Activated naive CD4-positive, alpha-beta T cell treated with anti-CD3 and anti-CD28 coated beads, Interleukin-2, amount 50 U/mL, for 72 hours (primary cell): ENCODE data around the gene MTAP. TPM values are rescaled to one million over a fixed set of nuclear protein-coding genes. Genes with fewer than 3 reads are reported as not detected.
A peak's percentile ranks its signal among the peaks of the same experiment; 100 is the strongest.

Source experiments
- ATAC-seq, 2 donors: fragments of 150-1000 bp; cut with Tn5 transposase; 2 replicates each; pipeline ENCODE4 v1.10.0; 2021; ENCODE audit warnings: mild to moderate bottlenecking in 2 of 2, moderate library complexity in 2 of 2
- DNase-seq, 2 donors: peaks; one replicate each; pipeline ENCODE4 v3.0.0; 2021 to 2022; ENCODE audit warnings: low spot score in 2 of 2
- H3K27ac Mint-ChIP-seq, 2 donors: one replicate each; pipeline ENCODE4 v1.8.0; 2022; ENCODE audit warnings: mild to moderate bottlenecking in 2 of 2, mixed read lengths in 2 of 2
- H3K36me3 Mint-ChIP-seq, 2 donors: one replicate each; pipeline ENCODE4 v1.8.0; 2022; ENCODE audit warnings: mixed read lengths in 2 of 2
- H3K9me3 Mint-ChIP-seq, 2 donors: one replicate each; pipeline ENCODE4 v1.8.0; 2022; ENCODE audit warnings: mixed read lengths in 2 of 2
- total RNA-seq, 2 donors: library from RNA; stranded (reverse); gene quantifications; one replicate each; pipeline ENCODE4 v1.2.3, GENCODE V29; 2022

MTAP gene
- total RNA-seq, 2 donors from 2014 or later, result 50.2 to 56.8 TPM

DNA sequence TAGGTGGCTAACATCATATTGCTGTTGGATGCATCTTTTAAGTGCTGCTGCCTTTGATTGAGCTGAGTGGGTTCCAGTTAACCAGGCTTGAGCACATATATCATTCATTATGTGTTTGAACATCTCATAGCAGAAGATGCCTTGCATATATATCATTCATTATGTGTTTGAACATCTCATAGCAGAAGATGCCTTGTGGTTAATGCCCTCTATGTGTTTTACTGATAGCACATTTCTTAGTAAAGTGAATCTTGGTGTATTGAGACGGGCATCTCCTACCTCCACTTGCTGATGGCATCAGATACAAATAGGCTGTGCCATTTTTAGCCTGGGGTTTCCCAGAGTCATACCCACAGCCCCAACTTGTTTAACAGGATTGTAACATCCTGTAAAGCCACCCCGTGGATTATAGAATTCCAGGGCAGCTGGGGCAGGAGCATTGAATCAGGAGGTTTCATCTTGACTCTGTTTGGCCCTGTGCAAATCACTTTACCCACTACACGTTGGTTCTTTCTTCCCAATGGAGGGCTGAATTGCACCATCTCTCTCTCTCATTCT, 26.5 kb downstream of the MTAP start:
- DNase-seq, result no peak
- Mint-ChIP-seq H3K27ac (no peak overlapping the region), H3K36me3 (peaks cover 38 to 66% of the 10 kb centered on the region in 2 donors), H3K9me3 (no peaks in the 10 kb centered on the region)
- peak in 1 of 2 donors; percentile 37 for ATAC-seq

DNA sequence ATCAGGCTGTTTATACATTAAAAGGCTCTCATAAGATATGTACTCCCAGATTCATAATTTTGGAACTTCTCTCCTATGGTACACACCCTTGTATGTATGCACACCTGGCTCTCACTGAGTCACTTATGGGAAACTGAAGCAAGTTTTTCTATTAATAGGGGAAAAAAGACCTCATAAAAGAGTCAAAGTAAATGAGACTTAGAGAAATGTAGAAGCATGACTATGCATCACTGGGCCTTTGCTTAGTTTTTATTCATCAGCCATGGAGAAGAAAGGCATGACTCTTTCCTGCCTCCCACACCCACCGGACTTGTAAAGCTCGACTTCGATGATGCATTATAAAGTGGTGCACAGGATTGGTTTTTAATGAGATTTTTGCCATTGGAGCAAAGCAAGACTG, 28.2 kb downstream of the MTAP start:
- ATAC-seq (peak in 1 of 2 donors; percentile 38), DNase-seq (no peak)
- Mint-ChIP-seq H3K36me3 (peaks cover 34 to 64% of the 10 kb centered on the region in 2 donors), H3K9me3 (no peaks in the 10 kb centered on the region), H3K27ac (peak overlapping the region in 1 of 2 donors; percentile 5)

GRCh38 chr9:21831841-21832509, 29.5 kb downstream of the MTAP start:
- peak; percentile 93 to 98 for ATAC-seq
- peak; percentile 46 to 66 for DNase-seq
- Mint-ChIP-seq H3K36me3 (peaks cover 47 to 72% of the 10 kb centered on the region in 2 donors), H3K27ac (peak overlapping the region; percentile 2 to 5), H3K9me3 (no peaks in the 10 kb centered on the region)

GRCh38 chr9:21833090-21833801, 30.8 kb downstream of the MTAP start:
- peak overlapping the region in 1 of 2 donors; percentile 5 for H3K27ac Mint-ChIP-seq
- no peak for DNase-seq
- peaks cover 0 to 4% of the 10 kb centered on the region in 2 donors for H3K9me3 Mint-ChIP-seq
- H3K36me3 Mint-ChIP-seq, result peaks cover 58 to 73% of the 10 kb centered on the region in 2 donors
- ATAC-seq, result no peak

GRCh38 chr9:21835121-21835520, 32.7 kb downstream of the MTAP start:
- DNase-seq (no peak), ATAC-seq (no peak)
- no peak overlapping the region for H3K27ac Mint-ChIP-seq

DNA sequence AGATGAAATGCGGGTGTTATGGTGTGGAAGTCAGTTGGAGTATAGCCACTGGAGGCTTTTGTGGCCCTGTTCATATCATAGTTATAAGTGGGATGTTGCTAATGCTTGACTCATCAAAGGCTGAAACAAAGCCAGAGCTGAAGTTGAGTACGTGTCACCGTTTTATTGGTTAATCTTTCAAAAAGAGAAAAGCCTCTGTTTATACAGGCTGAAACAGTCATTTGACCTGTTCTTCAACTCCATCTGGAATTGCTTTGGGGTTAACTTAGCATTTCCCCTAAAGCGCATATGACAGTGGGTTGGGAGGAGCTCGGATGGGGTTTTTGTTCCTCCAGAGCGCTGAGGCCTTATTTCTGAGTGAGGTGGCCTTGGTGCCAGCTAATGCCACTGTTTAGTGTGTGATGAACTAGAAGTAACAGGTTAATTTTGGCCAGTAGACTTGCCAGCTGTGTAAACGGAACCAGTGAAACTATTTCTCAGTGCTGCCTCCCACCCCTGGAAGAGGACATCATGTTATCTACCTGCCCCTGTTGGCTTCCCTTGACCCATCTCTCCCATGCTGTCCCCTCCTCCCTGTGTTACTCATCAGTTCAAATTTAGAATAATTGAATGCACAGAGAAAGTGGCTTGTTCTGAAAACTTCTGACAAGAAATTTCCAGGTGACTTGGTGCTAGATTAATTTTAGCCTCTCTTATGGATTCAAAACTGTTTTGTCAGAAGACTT, 34.2 kb downstream of the MTAP start:
- Mint-ChIP-seq H3K9me3 (peaks cover 8 to 24% of the 10 kb centered on the region in 2 donors), H3K27ac (peak overlapping the region in 1 of 2 donors; percentile 17), H3K36me3 (peaks cover 72 to 81% of the 10 kb centered on the region in 2 donors)
- DNase-seq (no peak), ATAC-seq (peak; percentile 36 to 40)

More at GRCh38 chr9:21835121-21835520, 32.7 kb downstream of the MTAP start:
- Mint-ChIP-seq H3K36me3 (peaks cover 67 to 79% of the 10 kb centered on the region in 2 donors), H3K9me3 (peaks cover 3 to 14% of the 10 kb centered on the region in 2 donors)

DNA sequence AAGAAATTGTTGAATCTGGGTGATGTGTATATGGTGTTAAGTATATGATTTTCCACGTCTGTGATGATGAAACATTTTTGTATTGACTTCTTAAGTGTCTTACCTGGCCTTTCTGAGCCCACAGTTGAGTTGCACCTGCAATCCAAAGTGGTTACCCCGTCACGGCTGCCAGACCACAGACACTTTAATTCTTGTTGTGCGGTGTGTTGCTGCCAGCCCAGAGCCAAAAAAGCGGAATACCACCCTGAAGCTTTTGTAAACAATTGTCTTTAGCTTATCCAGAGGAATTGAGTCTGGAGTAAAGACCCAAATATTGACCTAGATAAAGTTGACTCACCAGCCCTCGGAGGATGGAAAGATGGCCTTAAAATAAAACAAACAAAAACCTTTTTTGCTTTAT, 35.1 kb downstream of the MTAP start:
- peaks cover 8 to 28% of the 10 kb centered on the region in 2 donors for H3K9me3 Mint-ChIP-seq
- H3K36me3 Mint-ChIP-seq, result peaks cover 76 to 90% of the 10 kb centered on the region in 2 donors
- ATAC-seq (no peak), DNase-seq (no peak)
- peak overlapping the region in 1 of 2 donors; percentile 77 for H3K27ac Mint-ChIP-seq

GRCh38 chr9:21840647-21841046, 38.2 kb downstream of the MTAP start:
- Mint-ChIP-seq H3K27ac (no peak overlapping the region), H3K9me3 (peaks cover 23 to 44% of the 10 kb centered on the region in 2 donors), H3K36me3 (peaks cover 80 to 98% of the 10 kb centered on the region in 2 donors)
- ATAC-seq (no peak), DNase-seq (no peak)

GRCh38 chr9:21841133-21841532, 38.7 kb downstream of the MTAP start:
- DNase-seq (no peak), ATAC-seq (no peak)
- no peak overlapping the region for H3K27ac Mint-ChIP-seq
- H3K36me3 Mint-ChIP-seq, result peaks cover 80 to 98% of the 10 kb centered on the region in 2 donors
- peaks cover 28 to 44% of the 10 kb centered on the region in 2 donors for H3K9me3 Mint-ChIP-seq

- Mint-ChIP-seq H3K9me3 (peaks cover 12 to 18% of the 10 kb centered on the region in 2 donors), H3K36me3 (peaks cover 50 to 71% of the 10 kb centered on the region in 2 donors), H3K27ac (peak overlapping the region in 1 of 2 donors; percentile 79)
- ATAC-seq (no peak), DNase-seq (no peak)
Observed at GRCh38 chr9:21848615-21849014, 46.2 kb downstream of the MTAP start.

DNA sequence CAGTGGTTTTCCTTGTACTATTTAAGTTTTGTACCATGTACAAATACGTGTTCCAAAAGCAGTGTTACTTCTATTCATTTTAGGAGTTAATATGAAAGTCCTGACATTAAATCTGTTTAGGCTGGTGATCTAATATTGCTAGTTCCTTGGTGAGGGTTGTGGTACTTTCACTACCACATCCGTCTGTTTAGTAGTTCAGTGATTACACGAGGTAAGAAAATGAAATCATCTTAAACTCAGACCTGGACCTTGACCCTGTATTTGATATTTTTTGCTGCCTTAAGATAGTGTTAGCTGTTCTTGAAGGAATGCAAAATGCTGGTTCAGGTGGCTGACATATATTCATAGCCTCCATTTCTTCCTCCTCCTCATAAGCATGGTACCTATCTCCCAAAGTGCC, 50.3 kb downstream of the MTAP start:
- ATAC-seq, result peak; percentile 57 to 90
- H3K36me3 Mint-ChIP-seq, result peaks cover 55 to 57% of the 10 kb centered on the region in 2 donors
- DNase-seq, result no peak
- peaks cover 0 to 3% of the 10 kb centered on the region in 2 donors for H3K9me3 Mint-ChIP-seq
- H3K27ac Mint-ChIP-seq, result no peak overlapping the region

- ATAC-seq (no peak), DNase-seq (no peak)
- Mint-ChIP-seq H3K36me3 (peaks cover 55 to 56% of the 10 kb centered on the region in 2 donors), H3K27ac (no peak overlapping the region), H3K9me3 (no peaks in the 10 kb centered on the region)
Observed at GRCh38 chr9:21853414-21853813, 51.0 kb downstream of the MTAP start.

DNA sequence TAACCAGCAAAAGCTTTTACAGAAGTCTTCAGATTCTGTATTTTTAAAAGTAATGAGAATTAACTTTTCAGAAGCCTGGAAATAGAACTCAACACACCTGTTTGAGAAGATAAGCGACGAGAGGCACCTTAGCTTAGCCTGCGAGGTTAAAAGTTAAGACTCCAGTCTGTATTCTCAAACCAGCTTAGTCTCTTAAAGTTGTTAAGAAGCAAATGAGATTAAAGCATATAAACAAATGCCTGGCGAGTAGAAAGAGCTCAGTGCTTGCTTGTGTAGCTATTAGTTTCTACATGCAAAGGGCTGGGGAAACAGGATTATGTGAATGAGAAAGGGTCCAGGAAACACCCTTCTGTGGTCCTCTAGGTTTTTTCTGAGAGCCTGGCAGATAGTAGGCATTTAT, 51.7 kb downstream of the MTAP start:
- peak overlapping the region in 1 of 2 donors; percentile 32 for H3K27ac Mint-ChIP-seq
- ATAC-seq (no peak), DNase-seq (no peak)
- no peaks in the 10 kb centered on the region for H3K9me3 Mint-ChIP-seq
- H3K36me3 Mint-ChIP-seq, result peaks cover 49 to 60% of the 10 kb centered on the region in 2 donors

GRCh38 chr9:21854594-21854993, 52.2 kb downstream of the MTAP start:
- ATAC-seq (no peak), DNase-seq (no peak)
- H3K27ac Mint-ChIP-seq, result no peak overlapping the region
- H3K36me3 Mint-ChIP-seq, result peaks cover 49 to 60% of the 10 kb centered on the region in 2 donors
- no peaks in the 10 kb centered on the region for H3K9me3 Mint-ChIP-seq

- no peak overlapping the region for H3K27ac Mint-ChIP-seq
- ATAC-seq (no peak), DNase-seq (no peak)
- H3K9me3 Mint-ChIP-seq, result no peaks in the 10 kb centered on the region
- H3K36me3 Mint-ChIP-seq, result peaks cover 49 to 52% of the 10 kb centered on the region in 2 donors
Observed at GRCh38 chr9:21856301-21857094, 54.1 kb downstream of the MTAP start.

- peaks cover 35 to 49% of the 10 kb centered on the region in 2 donors for H3K36me3 Mint-ChIP-seq
- peaks cover 0 to 4% of the 10 kb centered on the region in 2 donors for H3K9me3 Mint-ChIP-seq
- DNase-seq, result no peak
- H3K27ac Mint-ChIP-seq, result no peak overlapping the region
- no peak for ATAC-seq
Observed at GRCh38 chr9:21862871-21863270, 60.4 kb downstream of the MTAP start.
